Stimulated activated CD4-positive, alpha-beta T cell treated with anti-CD3 and anti-CD28 coated beads, Interleukin-4, amount 100 ng/mL, for 1 hour (primary cell): ENCODE results near the gene KRTAP5-9.
A peak's percentile ranks its signal among the peaks of the same experiment; 100 is the strongest.
"Not testable (repeated sequence)": the region's sequence is repeated elsewhere in the genome, so short reads cannot be mapped to it uniquely, and the experiment has no call there.

Source experiments
- DNase-seq: peaks from one replicate; pipeline ENCODE4 v3.0.0-alpha.2; 2020

The KRTAP5-9 gene

DNA sequence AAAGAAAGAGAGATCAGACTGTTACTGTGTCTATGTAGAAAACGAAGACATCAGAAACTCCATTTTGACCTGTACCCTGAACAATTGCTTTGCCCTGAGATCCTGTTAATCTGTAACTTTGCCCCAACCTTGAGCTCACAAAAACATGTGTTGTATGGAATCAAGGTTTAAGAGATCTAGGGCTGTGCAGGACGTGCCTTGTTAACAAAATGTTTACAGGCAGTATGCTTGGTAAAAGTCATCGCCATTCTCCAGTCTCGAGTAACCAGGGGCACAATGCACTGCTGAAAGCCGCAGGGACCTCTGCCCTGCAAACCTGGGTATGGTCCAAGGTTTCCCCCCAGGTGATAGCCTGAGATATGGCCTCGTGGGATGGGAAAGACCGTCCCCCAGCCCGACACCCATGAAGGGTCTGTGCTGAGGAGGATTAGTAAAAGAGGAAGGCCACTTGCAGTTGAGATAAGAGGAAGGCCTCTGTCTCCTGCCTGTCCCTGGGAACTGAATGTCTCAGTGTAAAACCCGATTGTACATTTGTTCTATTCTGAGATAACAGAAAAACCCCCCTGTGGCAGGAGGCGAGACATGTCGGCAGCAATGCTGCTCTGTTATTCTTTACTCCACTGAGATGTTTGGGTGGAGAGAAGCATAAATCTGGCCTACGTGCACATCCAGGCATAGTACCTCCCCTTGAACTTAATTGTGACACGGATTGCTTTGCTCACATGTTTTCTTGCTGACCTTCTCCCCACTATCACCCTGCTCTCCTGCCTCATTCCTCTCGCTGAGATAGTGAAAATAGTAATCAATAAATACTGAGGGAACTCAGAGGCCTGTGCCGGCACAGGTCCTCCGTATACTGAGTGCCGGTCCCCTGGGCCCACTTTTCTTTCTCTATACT, 13.3 kb upstream of the KRTAP5-9 start:
- DNase-seq, result not testable (repeated sequence)

DNA sequence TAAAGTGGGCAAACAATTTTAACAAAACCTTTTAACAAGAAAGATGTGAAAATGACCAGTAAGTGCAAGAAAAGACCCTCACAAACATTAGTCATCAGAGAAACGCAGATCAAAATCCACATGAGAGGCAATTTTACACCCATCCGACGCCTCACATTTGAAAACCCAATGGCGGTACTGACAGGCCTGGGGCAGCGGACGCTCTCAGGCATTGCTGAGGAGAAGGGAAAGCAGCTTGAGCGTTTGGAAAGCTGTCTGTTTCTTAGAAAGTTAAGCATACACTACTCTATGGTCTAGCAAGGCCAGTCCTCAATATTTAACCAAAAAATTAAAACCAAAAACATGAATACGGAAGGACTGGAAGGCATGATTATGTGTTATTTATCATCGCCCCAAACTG, 12.4 kb upstream of the KRTAP5-9 start:
- no peak for DNase-seq

DNA sequence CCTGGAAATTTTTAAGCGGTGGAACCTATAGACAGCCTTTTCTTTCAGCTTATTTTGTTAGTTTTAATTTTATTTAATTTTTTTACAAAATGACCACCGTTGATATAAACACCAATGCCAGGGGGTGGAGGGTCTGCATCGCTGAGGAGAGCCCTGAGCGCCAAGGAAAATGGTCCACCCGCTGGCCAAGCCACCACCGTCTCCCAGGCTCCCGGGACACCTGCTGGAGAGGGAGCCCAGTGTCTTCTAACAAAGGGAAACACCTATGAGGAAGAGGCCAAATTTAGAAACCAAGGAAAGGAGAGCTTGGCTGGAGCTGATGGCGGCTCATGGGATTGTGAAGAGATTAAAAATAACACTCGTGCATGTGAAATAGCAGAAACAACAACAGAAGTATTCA, 10.7 kb upstream of the KRTAP5-9 start:
- no peak for DNase-seq

DNA sequence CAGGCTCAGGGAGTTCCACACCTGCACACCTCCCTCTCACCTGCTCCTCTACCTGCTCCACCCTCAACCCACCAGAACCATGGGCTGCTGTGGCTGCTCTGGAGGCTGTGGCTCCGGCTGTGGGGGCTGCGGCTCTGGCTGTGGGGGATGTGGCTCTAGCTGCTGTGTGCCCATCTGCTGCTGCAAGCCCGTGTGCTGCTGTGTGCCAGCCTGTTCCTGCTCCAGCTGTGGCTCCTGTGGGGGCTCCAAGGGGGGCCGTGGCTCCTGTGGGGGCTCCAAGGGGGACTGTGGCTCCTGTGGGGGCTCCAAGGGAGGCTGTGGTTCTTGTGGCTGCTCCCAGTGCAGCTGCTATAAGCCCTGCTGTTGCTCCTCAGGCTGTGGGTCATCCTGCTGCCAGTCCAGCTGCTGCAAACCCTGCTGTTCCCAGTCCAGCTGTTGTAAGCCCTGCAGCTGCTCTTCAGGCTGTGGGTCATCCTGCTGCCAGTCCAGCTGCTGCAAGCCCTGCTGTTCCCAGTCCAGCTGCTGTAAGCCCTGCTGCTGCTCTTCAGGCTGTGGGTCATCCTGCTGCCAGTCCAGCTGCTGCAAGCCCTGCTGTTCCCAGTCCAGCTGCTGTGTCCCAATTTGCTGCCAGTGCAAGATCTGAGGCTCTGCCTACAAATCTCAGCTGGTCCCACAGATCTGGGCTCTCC, 10.1 kb upstream of the KRTAP5-9 start, which contains the start of gene KRTAP5-8:
Gene KRTAP5-8, plus strand, starts transcription at position 49 of the 689 bp plus-strand sequence. Its CDS starts 31 bp downstream, at position 80.
- DNase-seq, result not testable (repeated sequence)

DNA sequence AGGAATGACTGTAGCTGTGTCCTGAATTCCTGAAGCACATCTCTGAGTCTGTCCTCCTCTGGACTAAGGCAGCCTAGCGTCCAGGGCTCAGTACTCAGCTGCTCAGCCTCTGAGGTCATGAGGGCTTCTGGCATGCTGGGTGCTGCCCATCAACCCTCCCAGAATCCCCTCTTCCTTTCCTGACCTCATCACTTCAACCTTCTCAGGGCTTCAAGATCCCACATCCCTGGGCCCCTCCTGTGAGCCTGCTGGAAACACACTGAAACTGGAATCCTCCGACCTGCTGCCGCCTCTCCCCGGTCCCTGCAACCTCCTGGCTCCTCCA, 9.6 kb upstream of the KRTAP5-9 start:
- no peak for DNase-seq

DNA sequence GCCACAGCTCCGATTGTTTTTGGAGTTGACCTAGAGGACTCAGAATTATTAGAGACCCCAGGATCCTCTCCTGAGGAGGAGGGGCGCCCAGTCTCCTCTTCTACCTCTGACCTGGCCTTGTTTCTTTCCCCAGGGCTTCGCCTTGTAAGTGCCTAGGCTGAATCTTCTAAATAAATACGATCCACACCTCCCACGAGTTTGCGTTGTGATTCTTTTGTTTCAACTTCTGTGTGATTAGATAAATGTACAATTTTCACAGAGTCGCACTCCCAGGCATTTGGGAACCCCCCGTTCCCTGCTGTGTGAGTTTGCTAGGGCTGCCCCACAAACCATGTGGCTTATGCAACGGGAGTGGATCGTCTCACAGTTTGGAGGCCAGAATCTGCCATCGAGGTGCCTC, 9.2 kb upstream of the KRTAP5-9 start:
- no peak for DNase-seq

DNA sequence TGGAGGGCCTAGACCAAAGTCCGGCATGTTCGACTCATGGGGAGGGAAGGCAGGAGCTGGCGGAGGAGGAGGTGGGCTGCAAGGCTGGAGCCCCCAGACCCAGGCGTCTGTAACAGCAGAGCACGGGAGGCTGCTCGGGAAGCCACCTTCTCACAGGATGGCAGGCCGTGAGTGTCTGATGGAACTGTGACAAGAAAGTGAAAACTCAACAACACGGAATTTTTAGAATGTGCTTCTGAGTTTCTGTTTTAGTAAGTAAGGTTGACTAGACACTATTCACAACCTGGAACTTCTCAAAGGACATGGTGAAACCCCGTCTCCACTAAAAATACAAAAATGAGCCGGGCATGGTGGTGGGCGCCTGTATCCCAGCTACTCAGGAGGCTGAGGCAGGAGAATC, 8.2 kb upstream of the KRTAP5-9 start:
- DNase-seq, result not testable (repeated sequence)

DNA sequence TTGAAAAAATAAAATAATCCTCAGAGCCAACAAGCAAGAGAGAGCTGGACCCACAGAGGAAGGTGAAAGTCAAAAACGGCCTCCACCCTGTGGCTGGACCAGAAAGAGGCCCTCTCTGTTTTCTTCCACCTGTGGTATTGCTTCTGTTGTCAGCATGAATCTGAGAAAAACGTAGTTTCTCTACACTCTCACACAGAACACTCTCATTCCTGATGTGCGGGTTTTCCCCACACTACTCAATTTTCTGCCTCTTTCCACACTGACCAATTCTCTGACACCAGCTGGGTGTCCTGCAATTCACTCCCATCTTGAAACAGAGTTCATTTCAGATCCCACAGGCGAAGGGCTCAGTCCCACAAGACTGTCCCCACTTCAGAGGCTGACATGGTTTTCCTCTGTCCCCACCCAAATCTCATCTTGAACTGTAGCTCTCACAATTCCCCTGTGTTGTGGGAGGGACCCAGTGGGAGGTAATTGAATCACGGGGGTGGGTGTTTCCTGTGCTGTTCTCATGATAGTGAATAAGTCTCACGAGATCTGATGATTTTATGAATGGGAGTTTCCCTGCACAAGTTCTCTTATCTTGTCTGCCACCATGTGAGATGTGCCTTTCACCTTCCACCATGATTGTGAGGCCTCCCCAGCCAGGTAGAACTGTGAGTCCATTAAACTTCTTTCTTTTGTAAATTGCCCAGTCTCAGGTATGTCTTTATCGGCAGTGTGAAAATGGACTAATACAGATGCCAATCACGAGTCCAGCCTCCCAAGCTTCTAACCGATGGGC, 7.5 kb upstream of the KRTAP5-9 start:
- not testable (repeated sequence) for DNase-seq

DNA sequence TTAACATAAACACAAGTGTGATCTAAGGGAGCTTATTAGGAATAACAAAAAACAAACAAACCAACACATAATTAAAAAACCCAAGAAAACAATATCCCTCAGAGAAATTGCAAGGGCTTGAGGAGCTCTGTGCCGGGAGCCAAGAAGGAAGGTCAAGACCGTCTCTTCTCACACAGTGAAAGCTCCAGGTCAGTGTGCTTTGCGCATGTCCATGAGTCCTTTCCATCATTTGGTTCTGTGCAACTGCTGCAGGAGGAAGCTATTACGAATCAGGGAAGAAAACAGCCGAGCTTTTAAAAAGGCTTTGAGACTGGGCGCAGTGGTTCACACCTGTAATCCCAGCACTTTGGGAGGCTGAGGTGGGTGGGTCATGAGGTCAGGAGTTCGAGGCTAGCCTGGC, 5.8 kb upstream of the KRTAP5-9 start:
- no peak for DNase-seq

DNA sequence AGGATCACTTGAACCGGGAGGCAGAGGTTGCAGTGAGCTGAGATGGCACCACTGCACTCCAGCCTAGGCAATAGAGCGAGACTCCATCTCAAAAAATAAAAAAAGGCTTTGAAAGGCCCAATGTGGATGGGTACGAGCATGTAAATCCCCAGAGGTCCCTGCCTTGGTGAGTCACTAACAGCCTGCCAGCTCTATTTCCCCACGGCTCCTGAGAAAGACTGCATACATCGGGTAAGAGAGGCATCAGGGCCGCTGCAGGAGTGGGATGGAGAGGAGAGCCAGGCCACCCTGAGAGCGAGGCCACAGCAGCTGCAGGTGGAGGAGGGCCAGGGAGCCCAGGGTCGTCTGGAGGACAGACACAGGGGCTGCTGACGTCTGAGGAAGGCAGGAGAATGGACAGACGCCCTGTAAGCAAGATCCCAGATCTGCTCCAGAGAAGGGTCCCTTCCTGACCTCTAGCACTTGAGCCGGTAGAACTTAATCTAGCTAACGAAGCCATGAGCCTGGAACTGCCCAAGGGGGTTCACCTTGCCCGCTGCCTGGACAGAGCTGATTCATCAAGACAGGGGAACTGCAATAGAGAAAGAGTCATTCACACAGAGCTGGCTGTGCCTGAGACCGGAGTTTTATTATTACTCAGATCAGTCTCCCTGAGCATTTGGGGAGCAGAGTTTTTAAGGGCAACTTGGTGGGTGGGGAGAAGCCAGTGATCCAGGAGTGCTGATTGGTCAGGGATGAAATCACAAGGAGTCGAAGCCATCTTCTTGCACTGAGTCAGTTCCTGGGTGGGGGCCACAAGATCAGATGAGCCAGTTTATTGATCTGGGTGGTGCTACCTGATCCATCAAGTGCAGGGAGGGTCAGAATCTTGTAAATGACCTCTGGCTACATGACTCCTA, 5.1 kb upstream of the KRTAP5-9 start:
- DNase-seq, result no peak

DNA sequence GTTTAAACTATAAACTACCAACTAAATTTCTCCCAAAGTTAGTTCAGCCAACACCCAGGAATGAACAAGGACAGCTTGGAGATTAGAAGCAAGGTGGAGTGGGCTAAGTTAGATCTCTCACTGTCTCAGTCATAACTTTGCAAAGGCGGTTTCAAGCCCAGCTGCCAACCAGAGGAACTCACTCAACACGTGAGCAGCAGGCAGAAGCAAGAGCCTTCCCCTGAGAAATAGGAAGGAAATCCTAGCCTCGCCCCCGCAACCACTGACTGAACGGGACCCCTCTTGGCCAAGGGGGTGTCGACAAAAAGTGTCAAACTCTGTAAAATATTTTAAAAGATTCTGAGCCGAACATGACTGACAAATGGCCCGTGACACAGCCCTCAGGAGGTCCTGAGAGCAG, 4.4 kb upstream of the KRTAP5-9 start:
- DNase-seq, result no peak

DNA sequence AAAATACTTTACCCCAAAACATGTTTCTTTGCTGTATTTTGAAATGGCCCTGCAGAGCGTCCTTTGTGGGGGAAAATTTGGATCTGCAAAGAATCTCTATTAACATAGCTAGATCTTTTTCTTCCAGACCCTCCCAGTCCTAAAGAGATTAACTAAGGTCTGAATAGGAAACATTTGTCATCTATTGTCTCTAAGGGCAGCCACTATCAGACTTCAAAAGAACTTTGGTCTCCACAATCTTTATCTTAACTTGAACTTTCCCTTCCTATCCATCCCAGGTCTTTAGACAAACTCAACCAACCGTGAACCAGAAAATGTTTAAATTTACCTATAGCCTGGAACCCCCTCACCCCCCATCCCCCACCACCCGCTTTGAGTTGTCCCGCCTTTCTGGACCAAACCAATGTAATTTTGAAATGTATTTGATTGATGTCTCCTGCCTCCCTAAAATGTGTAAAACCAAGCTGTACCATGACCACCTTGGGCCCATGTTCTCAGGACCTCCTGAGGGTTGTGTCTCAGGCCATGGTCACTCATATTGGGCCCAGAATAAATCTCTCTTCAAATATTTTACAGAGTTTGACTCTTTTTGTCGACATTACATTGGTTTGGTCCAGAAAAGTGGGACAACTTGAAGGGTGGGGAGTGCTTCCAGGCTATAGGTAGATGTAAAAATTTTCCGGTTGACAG, 3.5 kb upstream of the KRTAP5-9 start:
- no peak for DNase-seq

DNA sequence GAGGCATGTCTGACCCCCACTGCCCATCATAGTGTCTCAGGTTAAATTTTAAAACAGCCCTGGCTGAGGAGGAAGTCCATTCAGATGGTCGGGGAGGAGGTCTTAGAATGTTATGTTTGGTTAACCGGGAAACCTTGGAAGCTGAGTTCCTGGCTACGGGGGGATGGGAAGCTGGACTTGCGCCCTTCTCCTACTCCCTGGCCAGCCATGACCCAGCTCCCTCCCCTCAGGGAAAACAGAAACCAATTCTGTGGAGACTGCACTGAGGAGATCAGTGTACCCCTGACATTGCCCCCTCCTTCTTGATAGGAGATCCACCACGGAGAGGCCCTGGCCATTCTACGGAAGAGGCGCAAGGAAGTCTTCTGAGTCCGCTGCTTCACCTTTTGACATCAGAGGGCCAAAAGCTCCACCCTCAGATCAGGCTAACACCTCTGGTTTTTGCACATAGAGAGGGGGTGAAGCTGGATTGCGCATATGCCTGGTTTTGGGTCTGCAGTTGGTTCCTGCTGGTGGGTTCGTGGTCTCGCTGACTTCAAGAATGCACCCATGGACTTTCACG, 2.7 kb upstream of the KRTAP5-9 start:
- no peak for DNase-seq

DNA sequence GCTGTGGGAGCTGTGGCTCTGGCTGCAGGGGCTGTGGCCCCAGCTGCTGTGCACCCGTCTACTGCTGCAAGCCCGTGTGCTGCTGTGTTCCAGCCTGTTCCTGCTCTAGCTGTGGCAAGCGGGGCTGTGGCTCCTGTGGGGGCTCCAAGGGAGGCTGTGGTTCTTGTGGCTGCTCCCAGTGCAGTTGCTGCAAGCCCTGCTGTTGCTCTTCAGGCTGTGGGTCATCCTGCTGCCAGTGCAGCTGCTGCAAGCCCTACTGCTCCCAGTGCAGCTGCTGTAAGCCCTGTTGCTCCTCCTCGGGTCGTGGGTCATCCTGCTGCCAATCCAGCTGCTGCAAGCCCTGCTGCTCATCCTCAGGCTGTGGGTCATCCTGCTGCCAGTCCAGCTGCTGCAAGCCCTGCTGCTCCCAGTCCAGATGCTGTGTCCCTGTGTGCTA, 514 bp downstream of the KRTAP5-9 start:
- DNase-seq, result no peak

DNA sequence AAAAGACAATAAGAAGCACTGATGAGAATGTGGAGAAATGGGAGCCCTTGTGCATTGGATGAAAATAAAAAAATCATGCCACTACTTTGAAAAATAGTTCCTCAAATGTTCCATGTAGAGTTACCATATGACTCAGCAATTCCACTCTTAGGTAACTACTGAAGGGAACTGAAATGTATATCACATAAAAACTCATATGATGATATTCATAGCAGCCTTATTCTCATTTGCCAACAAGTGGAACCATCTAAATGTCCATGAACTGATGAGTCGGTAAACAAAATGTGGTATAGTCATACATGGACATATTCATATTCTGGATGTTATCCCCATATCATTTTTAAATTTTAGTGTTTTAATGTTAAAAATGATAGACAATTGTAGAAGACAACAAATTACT, 3.5 kb downstream of the KRTAP5-9 start:
- no peak for DNase-seq

DNA sequence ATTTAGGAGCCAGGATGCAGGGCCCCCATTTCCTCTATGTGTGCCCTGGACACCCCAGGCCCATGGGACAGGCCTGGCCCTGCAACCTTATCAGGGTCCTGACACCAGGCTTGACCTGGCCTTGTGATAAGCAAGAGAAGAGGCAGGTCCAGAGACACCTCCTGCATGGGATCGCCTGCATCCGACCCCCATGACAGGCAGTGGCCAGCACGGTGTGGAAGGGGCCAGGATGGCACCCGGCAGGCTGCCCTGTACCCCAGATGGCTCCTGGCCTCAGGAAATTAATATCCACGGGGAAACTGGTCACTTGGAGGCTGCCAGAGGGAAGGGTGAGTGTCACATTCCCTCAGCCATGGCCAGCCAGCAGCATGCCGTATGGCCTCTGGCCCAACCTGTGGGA, 6.8 kb downstream of the KRTAP5-9 start:
- DNase-seq, result no peak

DNA sequence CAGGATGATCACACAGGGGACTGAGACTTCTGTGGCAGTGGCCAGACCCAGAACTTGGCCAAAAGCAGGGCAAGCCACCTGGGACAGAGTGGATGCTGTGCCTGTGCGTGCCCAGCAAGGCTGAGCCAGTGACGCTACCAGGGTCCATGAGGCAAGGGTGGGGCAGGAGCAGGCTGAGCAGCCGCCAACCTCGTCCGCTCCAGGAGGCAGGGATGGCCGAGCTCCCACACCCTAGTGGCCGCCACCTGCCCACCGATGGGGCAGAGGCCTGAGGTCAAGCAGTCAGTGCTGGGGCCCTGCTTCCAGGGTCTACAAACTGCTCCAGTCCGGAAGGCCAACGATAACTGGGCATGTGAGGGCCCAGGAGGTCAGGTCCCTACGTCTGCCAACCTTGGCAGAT, 7.3 kb downstream of the KRTAP5-9 start:
- DNase-seq, result no peak

DNA sequence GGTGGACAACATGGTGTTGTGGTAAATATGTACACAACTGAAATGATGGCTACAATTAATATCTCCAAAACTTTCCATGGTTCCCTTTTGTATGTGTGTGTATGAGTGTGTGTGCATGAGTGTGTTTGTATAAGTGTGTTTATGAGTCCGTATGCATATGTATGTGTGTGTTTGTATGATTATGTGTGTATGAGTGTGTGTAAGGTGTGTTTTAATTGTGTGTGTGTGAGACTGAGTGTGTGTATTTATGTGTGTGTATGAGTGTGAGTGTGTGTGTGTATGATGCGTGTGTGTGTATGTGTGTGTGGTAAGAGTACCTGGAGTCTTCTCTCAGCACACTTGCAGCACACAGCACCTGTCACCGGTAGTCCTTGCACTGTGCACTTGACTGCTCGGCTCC, 7.8 kb downstream of the KRTAP5-9 start:
- no peak for DNase-seq

DNA sequence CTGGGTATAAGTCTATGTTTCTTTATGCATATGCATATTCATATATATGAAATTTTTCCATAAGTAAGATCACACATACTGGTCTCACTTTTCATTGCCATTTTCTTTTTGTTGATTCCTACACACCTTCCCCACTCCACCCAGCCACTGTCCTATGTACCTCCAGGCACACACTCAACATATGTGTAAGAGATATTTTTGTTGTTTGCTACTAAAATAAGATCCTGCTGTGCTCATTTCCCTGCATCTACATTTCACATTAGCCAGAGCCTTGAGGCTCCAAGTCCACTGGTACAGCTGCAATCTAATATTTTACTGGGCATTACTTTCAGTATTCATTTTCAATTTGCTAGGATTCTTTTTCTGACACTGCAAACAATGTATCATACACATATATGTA, 9.0 kb downstream of the KRTAP5-9 start:
- DNase-seq, result no peak

DNA sequence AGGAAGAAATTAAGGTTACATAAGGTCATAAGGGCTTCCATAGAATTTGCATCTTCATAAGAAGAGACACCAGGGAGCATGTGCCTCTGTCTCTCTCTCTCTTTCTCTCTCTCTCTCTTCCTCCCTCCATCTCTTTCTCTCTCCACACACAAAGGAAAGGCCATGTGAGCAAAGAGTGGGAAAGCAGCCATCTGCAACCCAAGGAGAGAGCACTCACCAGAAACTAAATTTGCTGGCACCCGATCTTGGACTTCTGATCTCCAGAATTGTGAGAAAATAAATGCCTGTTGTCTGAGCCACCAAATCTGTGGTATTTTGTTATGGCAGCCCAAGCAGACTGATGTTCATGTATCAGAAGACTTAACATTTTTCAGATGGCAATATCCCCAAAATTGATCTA, 10.8 kb downstream of the KRTAP5-9 start:
- DNase-seq, result no peak

DNA sequence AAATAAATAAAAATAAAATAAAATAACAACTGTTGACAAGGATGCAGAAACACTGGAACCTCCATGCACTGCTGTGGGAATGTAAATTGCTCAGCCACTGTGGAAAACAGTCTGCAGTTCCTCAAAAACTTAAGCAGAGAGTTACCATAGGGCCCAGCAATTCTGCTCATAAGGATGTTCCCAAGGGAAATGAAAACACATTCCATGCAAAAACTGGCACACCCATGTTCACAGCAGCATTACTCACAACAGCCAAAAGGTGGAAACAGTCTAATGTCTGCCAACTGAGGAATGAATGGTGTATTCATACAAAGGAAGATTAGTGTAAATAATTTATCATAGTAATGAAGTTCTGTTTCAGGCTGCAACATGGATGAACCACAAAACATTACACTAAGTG, 13.9 kb downstream of the KRTAP5-9 start:
- no peak for DNase-seq

DNA sequence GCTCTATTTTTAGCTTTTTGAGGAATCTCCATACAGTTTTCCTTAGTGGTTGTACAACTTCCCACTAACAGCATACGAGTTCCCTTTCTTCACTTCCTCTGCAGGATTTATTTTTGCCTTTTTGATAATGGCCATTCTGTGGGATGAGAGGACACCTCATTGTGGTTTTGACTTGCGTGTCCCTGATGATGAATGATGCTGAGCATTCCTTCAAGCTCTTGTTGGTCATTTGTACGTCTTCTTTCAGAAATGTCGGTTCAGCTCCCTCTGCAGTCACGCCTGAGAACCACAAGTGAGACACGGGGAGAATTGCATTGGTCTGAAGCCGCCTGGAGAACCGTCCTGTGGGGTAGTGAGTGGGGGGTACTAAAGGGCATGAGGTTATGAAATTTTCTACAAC, 15.2 kb downstream of the KRTAP5-9 start:
- DNase-seq, result peak; percentile 10
